Left lobe of liver (tissue), 2 donors: ENCODE results near the gene XAGE3. TPM values are rescaled to one million over a fixed set of nuclear protein-coding genes. Genes with fewer than 3 reads are reported as not detected.
"Not testable (repeated sequence)": the region's sequence is repeated elsewhere in the genome, so short reads cannot be mapped to it uniquely, and the experiment has no call there.

ENCODE experiments used
- ATAC-seq: fragments of 200-7000 bp; cut with Tn5 transposase; one replicate; pipeline ENCODE4 v1.9.1; 2020; ENCODE audit warnings: mild to moderate bottlenecking, moderate library complexity
- DNase-seq: peaks from one replicate; pipeline ENCODE4 v3.0.0-alpha.2; 2020; ENCODE audit warnings: low spot score
- total RNA-seq: library from RNA; stranded (reverse); gene quantifications from one replicate; pipeline ENCODE4 v1.2.1, GENCODE V29; 2021
- donor health status: DM: no; HTN: no; CAD: no; lungs with moderate emphysema.
- donor health status: DM: no; HTN: yes; CAD: no.

Gene XAGE3, protein sequence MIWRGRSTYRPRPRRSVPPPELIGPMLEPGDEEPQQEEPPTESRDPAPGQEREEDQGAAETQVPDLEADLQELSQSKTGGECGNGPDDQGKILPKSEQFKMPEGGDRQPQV
- total RNA-seq = not detected

DNA sequence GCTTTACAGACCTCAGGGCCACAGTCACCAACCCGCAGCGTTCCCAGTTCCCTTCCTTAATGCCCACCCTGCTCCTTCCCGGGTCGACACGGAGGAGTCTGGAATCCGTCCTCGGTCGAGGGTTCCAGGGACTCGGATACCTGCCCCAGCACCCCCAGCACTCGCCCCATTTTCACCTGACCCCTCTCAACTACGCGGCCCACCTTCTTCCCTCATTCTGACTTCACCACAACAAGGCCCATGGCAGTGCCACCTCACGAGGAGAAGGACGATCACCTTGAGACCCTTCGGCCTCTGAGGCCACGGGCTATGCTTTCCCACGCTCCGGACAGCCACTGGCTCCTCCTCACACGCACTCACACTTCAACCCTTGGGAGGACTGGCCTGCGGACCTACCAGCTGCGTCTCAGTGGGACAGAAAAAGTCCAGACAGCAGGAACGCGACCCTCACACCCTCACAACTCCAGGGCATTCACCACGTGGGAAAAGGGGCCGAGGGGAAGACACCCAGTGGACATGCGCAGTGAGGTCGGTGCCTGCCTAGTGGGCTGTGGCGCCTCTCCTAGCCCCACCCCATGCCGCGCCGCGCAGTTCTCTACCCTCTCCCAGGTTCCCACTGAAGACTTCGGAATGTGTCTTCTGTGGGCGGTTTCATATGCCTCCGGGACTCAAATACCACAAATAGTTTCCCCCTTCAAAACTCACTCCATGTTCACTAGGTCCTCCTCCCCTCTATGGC is at the start of gene XAGE3:
Gene XAGE3 (minus strand): TSS at position 474 of the 739 bp plus-strand sequence. CDS start 950 bp downstream, outside the sequence.
- DNase-seq = no peak
- ATAC-seq = no peak

- not testable (repeated sequence) for DNase-seq
Observed at GRCh38 chrX:52914704-52915103, 46.8 kb upstream of the XAGE3 start.

GRCh38 chrX:52913681-52914080 is 45.8 kb upstream of the XAGE3 start:
- ATAC-seq, DNase-seq: not testable (repeated sequence)

More at GRCh38 chrX:52914704-52915103, 46.8 kb upstream of the XAGE3 start:
- not testable (repeated sequence) for ATAC-seq

DNA sequence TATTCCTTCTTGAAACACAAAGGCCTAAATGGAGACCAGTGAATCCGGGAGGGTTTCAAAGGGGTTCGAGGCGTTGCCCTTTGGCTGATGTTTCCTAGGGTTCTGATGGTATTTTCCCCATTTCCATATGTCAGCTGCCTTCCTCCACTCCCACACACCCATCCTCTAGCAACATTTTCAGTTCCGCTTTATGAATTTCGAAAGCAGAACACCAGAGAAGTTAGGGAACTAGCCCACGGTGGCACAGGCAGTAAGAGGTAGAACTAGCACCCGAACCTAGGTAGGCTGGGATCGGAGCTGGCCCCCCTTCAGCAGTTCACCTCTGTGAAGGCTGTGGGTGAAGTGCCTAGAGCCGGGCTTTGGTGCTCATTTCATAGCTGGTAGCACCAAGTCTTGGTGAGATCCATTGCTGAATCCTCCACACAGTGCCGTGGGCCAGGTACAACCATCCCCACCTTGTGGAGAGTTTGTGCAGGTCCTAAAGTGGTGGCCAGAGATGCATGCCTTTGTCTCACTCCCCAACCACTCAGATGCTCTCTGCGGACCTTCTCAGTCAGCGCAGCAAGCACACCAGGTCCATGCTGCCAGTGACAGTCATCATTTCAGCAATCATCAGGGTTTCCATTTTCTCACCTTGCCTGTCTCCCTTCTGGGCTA is 41.6 kb upstream of the XAGE3 start:
- not testable (repeated sequence) for DNase-seq, ATAC-seq

- DNase-seq, ATAC-seq: not testable (repeated sequence)
Observed at GRCh38 chrX:52907900-52908299, 40.0 kb upstream of the XAGE3 start.

DNA sequence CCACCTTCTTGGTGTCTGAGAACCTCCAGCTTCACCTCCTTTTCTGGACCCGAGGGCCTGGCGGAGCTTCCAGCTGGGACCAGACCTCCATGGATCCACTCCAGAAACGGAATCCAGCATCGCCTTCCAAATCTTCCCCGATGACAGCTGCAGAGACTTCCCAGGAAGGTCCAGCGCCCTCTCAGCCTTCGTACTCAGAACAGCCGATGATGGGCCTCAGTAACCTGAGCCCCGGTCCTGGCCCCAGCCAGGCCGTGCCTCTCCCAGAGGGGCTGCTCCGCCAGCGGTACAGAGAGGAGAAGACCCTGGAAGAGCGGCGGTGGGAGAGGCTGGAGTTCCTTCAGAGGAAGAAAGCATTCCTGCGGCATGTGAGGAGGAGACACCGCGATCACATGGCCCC is 39.3 kb upstream of the XAGE3 start:
- DNase-seq, ATAC-seq: not testable (repeated sequence)

DNA sequence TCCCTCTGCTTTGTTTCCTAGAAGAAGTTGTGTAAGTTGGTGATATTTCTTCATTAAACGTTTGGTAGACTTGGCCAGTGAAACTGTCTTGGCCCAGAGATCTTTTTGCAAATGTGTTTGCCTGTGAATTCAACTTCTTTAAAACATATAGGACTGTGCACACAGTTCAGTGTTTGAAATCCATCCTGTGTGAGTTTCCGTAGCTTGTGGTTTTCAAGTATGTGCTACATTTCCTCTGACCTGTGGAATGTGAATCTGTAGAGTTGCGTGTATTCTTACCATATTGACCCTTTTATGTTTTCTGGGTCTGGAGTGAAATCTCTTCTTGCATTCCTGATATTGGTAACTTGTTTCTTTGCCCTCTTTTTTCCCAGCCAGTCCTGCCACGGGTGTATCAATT is 38.2 kb upstream of the XAGE3 start:
- DNase-seq, ATAC-seq: not testable (repeated sequence)

GRCh38 chrX:52905531-52905930 is 37.6 kb upstream of the XAGE3 start:
- not testable (repeated sequence) for ATAC-seq, DNase-seq

- ATAC-seq = peak; percentile 91
- DNase-seq = not testable (repeated sequence)
Observed at GRCh38 chrX:52896855-52897709, 29.2 kb upstream of the XAGE3 start, which contains the start of gene FAM156B. FAM156B (plus strand) TSS chrX:52897330; CDS start chrX:52907226, 9,896 bp downstream.

- not testable (repeated sequence) for DNase-seq, ATAC-seq
Observed at GRCh38 chrX:52896438-52896837, 28.6 kb upstream of the XAGE3 start.

- not testable (repeated sequence) for ATAC-seq, DNase-seq
Observed at GRCh38 chrX:52888090-52888489, 20.2 kb upstream of the XAGE3 start.

- ATAC-seq, DNase-seq: not testable (repeated sequence)
Observed at GRCh38 chrX:52887459-52887858, 19.6 kb upstream of the XAGE3 start.

GRCh38 chrX:52876386-52876785 is 8.5 kb upstream of the XAGE3 start:
- not testable (repeated sequence) for DNase-seq, ATAC-seq

GRCh38 chrX:52875436-52875835 is 7.6 kb upstream of the XAGE3 start:
- ATAC-seq, DNase-seq: not testable (repeated sequence)

DNA sequence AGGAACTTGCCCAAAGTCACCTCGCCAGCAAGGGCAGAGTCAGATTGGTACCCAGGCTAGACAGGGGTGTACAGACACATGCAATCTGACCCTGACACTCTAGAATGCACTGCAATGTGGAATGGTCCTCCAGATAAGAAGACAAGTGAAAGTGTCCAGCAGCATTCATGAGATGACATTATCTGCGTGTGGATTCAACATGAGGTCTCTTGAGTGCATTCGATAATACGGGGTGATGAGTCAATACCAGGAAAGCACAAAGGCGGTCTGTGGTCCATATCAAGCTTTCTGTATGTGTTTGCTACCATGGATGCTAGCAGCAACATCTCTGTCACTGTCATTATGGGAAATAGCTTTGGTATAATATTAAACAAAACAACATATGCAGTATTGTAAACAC is 6.8 kb upstream of the XAGE3 start:
- DNase-seq (no peak), ATAC-seq (no peak)

DNA sequence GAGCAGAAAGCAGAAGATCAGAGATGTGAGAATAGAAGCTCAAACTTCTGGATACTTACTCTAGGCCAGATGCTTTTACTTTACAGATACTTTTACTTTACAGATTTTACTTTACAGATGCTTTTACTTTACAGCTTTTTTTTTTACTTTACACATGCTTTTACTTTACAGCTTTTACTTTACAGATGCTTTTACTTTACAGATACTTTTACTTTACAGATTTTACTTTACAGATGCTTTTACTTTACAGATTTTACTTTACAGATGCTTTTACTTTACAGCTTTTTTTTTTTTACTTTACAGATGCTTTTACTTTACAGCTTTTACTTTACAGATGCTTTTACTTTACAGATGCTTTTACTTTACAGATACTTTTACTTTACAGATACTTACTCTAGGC is 5.9 kb upstream of the XAGE3 start:
- not testable (repeated sequence) for DNase-seq, ATAC-seq

DNA sequence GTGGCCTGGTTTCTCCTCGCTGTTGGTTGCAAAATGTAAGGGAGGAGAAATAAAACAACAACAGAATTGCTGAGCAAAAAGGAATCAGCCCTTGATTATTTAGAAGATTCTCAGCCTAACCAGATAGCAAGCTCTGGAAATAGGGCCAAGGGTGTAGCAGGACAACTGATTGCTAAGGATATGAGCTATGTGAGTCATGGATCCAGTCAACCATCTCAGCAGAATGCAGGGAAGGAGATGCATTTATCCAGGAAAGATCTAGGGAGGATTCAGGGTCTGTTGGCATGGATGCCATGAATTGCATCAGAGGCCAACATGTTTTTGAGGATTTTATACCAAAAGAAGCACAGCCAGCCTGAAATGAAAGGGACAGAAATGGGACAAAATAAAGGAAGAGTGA is 2.2 kb upstream of the XAGE3 start:
- ATAC-seq = no peak

GRCh38 chrX:52865343-52865998 is 2.4 kb downstream of the XAGE3 start:
- DNase-seq = no peak
- peak; percentile 76 for ATAC-seq

More for the DNA sequence above, 2.2 kb upstream of the XAGE3 start:
- no peak for DNase-seq

DNA sequence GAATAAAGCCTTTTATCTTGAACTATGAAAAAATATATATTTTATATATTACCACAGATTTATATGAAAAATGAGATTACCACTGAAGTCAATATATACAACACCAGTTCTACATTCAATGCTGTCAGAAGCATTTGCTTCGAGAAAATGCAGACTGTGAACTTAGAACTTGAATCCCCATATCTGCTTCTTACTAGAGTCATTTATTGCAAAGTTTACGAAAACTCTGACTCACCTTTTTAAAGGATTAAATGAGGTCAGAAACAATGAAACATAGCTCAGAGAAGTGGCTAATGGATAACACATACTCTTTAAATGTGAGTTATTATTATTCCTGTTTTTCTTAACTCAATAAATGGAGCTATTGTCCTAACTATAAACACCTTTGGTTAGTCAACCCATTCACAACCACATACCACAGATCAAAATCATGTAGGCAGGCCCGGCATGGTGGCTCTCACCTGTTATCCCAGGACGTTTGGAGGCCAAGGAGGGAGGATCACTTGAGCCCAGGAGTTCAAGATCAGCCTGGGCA is 10.8 kb downstream of the XAGE3 start:
- ATAC-seq, DNase-seq: not testable (repeated sequence)
